Stimulated activated CD4-positive, alpha-beta T cell treated with anti-CD3 and anti-CD28 coated beads, Interleukin-1b, Interleukin-23, amount 100 ng/mL, for 24 hours (primary cell): ENCODE results near the gene RAB15.

Experiments used
- DNase-seq, 4 experiments: peaks; one replicate each; pipeline ENCODE4 v3.0.0-alpha.2; 2020; ENCODE audit warnings: low read depth in 4 of 4, low spot score in 1 of 4

The RAB15 gene

GRCh38 chr14:64938972-64939816 is 32.9 kb downstream of the RAB15 start:
- no peak for DNase-seq

DNA sequence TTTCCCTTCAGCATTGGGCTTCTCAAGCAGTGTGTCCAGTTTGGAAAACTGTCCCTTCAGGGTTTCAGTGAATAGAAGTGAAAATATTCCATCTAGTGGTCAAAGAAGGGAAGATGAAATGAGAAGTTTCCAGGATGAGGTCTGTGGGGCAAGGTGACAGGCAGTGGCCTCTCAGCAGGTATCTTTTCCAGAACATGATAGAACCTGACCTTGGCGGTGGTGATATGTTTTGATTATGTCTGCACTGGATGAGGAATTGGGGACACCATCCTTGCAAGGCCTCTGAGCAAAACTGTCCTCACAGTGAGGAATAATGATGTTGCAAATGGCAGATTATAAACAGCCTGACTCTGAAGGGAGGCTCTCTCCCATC is 34.3 kb downstream of the RAB15 start:
- no peak for DNase-seq

DNA sequence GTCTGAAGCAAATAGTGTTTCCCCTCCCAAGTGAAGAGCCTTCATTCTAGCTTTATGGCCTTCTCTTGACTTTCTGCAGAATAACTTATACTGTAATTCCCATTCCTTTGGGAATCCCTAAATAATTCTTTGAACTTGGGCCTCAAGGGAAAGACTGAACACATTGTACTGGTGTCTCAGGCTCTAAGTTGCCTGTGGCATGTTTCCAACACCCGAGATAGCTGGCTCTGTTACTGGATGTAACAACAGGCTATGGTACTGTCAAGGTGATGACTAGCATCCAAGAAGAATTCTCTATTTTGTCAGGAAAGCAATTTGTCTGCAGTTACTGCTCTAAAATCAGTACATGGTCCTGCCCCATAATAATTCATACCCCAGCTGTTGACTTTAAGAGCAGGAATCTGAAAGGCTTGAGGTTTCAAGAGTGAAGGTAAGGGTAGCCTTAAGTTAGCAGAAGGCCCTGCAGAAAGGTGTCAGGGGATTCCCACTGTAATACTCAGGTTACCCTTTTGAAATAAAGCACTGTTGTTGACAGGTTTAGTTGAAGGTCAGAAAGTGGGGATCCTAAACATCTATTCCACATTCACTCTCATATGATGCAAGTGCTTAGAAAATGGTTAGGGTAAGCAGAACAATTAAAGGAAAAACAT is 34.8 kb downstream of the RAB15 start:
- DNase-seq: no peak

DNA sequence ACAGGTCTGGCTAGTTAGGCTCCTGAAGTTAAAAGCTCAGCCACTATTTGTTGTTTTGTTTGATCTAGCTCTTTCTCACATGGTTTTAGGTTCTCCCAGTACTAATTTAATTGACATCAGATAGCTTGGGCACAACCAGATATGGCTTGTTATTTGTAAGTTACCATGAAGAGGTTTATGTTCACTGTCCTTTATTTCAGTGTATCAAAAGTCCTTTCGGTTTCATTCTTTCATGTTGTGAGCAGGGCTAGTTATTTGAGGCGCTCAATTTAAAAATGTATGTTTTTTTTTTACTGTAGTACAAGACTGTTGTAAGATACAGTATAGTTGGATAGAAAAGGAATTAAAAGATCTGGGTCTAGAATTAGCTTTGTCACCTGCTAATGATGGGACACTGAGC is 36.6 kb downstream of the RAB15 start:
- DNase-seq: no peak

DNA sequence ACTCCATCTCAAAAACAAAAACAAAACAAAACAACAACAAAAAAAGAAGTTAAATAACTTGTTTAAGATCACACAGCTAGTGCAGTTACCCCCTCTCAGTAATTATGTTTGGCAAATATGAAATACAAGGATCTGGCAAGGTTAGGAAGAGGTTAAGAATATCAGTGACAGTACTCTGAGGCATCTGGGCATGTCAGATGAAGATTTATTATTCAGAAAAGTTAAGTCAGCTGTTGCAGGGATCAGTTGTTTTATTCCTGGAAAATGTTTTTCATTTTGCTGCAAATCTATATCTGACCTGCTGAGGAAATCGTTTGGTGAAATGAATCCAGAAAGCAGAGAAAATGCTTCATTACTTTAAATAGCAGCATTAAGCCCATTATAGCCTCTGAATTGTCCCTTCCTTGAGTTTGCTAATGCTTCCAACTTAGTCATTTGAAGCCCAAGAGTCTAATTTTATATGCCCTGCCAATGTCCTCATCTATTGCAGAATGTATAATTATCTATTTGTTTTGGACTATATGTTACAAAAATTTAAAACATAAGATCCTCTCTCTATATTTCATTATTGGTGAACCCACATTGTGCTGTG is 37.7 kb downstream of the RAB15 start:
- no peak for DNase-seq

GRCh38 chr14:64932231-64932630 is 39.9 kb downstream of the RAB15 start:
- no peak for DNase-seq

- no peak for DNase-seq
These were observed 41.0 kb downstream of the RAB15 start for GRCh38 chr14:64931123-64931522.

GRCh38 chr14:64930085-64930843 is 41.9 kb downstream of the RAB15 start:
- no peak for DNase-seq

DNA sequence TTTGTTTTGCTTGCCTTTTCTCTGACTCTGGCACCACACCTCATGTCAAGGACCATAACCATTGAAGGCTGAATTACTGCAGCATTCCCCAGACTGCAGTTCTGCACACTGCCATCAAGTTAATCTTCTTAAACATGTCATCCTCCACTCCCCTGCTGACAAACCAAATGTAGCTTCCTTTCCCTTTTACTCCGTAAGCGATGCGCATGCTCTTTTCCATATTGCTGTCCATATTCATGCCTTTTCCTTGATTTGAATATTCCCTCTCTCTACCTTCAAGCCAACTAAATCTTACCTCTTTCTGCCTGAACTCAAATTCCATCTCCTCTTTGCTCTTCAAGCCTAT is 43.1 kb downstream of the RAB15 start:
- no peak for DNase-seq

DNA sequence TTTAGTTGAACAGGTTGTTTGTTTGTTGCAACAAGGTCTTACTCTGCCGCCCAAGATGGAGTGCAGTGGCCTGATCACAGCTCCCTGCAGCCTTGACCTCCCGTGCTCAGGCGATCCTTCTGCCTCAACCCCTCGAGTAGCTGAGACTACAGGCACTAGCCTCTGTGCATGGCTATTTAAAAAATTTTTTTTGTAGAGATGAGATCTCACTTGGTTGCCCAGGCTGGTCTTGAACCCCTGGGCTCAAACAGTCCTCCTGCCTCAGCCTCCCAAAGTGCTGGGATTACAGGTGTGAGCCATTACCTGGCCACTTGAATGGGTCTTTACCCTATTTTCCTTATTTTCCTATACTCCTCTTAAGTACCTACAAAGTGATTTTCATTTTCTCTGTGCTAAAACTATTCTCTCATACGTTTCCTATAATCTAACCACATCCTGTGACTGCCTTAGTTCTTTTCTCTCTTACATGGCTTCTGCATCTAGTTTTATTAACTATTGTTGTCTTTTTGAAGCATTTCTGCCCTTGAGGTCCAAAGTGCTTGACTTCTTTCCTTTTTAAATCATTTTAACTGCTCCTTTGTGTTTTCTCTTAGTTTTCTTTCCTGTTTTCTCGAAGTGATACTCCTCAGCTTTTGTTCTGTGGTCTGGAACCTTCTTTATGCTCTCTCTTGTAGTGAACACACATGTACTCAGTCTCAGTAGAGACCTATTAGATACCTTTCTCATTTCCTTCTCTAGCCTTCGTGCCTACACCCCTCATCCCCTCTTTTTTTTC is 43.7 kb downstream of the RAB15 start:
- DNase-seq: no peak

DNA sequence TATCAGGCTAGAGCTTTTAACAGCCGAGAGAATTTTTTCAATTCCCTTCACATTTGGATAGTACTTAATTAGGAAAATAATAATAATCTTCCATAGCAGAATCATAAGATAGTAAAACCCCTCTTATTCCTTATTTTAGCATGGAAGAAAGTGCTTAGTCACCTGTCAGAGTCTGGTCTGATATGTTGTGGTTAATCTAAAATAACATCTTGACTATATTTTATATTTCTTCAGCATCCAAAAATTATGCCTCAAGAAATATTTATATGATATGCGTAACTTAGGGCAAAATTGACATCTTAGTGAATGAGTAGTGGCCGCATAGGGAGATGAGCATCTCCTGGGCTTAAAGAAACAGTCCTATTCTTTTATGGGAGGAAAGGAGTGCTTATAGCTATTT is 45.1 kb downstream of the RAB15 start:
- no peak for DNase-seq

- DNase-seq: no peak
These were observed 45.6 kb downstream of the RAB15 start for GRCh38 chr14:64926398-64926995.

DNA sequence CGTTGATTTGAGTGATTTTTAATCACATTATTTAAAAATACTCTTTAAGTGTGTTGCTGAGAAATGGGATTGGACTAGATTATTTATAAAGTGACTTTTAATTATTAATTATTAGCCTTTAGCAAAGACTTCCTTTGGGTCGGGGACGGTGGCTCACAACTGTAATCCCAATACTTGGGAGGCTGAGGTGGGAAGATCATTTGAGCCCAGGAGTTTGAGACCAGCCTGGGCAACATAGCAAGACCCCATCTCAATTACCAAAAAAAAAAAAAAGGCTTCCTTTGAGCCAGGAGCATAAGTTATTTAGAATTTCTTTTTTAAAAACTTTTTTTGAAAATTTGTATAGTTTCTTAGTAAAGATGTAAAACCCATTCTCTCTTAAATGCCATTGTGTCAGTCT is 49.1 kb downstream of the RAB15 start:
- DNase-seq: no peak

- DNase-seq: no peak
These were observed 51.7 kb downstream of the RAB15 start for GRCh38 chr14:64920465-64920864.

DNA sequence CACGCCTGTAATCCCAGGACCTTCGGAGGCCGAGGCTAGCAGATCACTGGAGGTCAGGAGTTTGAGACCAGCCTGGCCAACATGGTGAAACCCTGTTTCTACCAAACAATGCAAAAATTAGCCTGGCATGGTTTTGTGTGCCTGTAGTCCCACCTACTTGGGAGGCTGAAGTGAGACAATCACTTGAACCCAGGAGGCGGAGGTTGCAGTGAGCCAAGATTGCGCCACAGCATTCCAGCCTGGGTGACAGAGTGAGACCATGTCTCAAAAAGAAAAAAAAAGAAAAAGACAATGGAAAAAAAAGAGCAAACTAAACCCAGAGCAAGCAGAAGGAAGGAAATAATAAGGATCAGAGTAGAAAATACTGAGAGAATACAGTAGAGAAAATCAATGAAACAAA is 52.5 kb downstream of the RAB15 start:
- no peak for DNase-seq

- no peak for DNase-seq
These were observed 52.9 kb downstream of the RAB15 start for GRCh38 chr14:64919215-64919614.

DNA sequence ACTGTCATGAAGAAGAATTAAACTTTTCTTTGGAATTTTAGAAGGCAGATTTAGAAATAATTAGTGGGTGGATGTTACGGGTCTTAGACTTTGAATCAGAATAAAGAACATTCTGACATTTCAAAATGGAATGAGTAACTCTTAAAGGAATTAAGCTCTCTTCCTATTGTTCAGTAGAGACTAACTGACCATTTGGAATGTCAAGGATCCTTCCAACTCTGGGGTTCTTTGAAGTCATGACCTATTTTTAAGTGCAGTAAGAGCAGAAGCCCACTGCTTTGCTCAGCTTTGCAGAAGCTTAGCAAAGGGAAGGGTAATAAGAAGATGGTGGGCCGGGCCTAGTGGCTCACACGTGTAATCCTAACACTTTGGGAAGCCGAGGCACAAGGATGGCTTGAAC is 53.9 kb downstream of the RAB15 start:
- no peak for DNase-seq

DNA sequence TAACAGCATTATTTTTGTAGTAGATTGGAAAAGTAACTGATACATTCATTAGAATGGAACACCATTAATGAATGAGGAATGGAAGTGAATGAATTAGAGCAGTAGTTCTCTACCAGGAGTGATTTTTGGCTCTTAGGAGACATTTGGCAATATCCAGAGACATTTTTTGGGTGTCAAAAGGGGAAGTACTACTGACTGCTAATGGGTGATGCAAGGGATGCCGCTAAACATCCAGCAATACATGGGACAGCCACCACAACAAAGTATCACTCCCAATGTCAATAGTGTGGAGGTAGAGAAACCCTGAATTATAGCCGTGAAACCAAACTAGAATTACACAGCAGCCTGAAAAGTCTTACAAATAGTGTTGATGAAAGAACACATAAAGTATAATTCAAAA is 56.3 kb downstream of the RAB15 start:
- no peak for DNase-seq

DNA sequence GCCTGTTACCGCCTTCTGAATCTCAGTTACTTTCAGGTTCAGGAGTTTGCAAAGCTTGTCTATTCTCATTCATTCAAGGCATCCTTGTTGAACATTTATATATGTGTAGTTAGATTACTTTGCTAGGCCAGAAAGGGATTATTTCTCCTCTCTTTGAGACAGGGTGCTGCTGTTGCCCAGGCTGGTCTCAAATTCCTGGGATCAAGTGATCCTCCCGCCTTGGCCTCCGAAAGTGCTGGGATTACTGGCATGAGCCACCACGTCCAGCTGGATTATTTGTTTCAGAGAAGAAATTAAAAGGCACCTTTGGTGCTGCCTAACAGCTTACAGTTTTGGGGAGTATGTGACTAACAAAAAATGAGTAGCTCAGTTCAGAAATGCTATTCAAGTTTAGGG is 57.1 kb downstream of the RAB15 start:
- DNase-seq: no peak

GRCh38 chr14:64914237-64915028 is 57.7 kb downstream of the RAB15 start, which contains the start of gene CHURC1:
CHURC1 (plus strand) TSS chr14:64914455; CDS start chr14:64914496, 41 bp downstream.
- peak; percentile 90 to 97 (median 96) for DNase-seq
